Effector memory CD4-positive, alpha-beta T cell (primary cell): ENCODE data around the gene ALG1.

Experiments used
- DNase-seq, 3 donors: peaks; one replicate each; pipeline ENCODE4 v3.0.0-alpha.2; 2020
- H3K27ac ChIP-seq: 2 replicates; pipeline ENCODE4 v1.7.0; 2013; ENCODE audit warnings: mild to moderate bottlenecking, low read length, moderate library complexity; ENCODE audit not compliant: insufficient read depth, poor library complexity, severe bottlenecking
- H3K27me3 ChIP-seq: replicated peaks from 2 replicates; pipeline ENCODE4 v1.7.0; 2013; ENCODE audit warnings: mild to moderate bottlenecking, low read length; ENCODE audit not compliant: insufficient read depth, control insufficient read depth, poor library complexity, severe bottlenecking
- H3K36me3 ChIP-seq: 2 replicates; pipeline ENCODE4 v1.7.0; 2013; ENCODE audit warnings: mild to moderate bottlenecking, low read length, moderate library complexity; ENCODE audit not compliant: control insufficient read depth, insufficient read depth
- H3K4me1 ChIP-seq: 2 replicates; pipeline ENCODE4 v1.7.0; 2013; ENCODE audit warnings: low read length, mild to moderate bottlenecking; ENCODE audit not compliant: control insufficient read depth, insufficient read depth, poor library complexity, severe bottlenecking
- H3K4me3 ChIP-seq: 2 replicates; pipeline ENCODE4 v1.7.0; 2013; ENCODE audit warnings: low read length, low read depth, mild to moderate bottlenecking; ENCODE audit not compliant: insufficient read depth, poor library complexity, severe bottlenecking
- H3K9me3 ChIP-seq: 2 replicates; pipeline ENCODE4 v1.7.0; 2013; ENCODE audit warnings: mild to moderate bottlenecking, low read length, moderate library complexity; ENCODE audit not compliant: control insufficient read depth

The ALG1 gene

DNA sequence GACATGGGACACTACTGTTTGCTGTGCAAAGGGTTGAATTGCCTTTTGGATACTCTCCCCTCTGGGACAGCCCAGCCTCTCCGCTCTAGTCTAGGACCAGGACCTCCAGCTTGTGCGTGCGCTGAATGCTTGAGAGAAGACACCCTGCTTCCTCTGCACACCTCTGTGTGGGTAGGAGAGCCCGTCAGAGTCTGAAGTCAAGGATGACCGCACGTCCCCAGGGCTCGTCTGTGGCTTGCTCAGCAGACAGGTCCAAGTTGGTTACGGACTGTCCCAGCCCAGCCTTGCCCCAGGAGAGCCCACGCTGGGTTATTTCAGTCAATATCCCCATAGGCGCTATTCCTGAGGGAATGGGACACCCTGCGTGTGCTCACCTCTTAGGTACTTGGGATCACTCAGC, 9.6 kb upstream of the ALG1 start:
- DNase-seq: no peak
- H3K4me3 ChIP-seq: no peak overlapping the region
- no peak overlapping the region for H3K27ac ChIP-seq
- H3K9me3 ChIP-seq: no peaks in the 10 kb centered on the region
- no peaks in the 10 kb centered on the region for H3K36me3 ChIP-seq
- H3K4me1 ChIP-seq: no peaks in the 10 kb centered on the region
- H3K27me3 ChIP-seq: no peaks in the 10 kb centered on the region

DNA sequence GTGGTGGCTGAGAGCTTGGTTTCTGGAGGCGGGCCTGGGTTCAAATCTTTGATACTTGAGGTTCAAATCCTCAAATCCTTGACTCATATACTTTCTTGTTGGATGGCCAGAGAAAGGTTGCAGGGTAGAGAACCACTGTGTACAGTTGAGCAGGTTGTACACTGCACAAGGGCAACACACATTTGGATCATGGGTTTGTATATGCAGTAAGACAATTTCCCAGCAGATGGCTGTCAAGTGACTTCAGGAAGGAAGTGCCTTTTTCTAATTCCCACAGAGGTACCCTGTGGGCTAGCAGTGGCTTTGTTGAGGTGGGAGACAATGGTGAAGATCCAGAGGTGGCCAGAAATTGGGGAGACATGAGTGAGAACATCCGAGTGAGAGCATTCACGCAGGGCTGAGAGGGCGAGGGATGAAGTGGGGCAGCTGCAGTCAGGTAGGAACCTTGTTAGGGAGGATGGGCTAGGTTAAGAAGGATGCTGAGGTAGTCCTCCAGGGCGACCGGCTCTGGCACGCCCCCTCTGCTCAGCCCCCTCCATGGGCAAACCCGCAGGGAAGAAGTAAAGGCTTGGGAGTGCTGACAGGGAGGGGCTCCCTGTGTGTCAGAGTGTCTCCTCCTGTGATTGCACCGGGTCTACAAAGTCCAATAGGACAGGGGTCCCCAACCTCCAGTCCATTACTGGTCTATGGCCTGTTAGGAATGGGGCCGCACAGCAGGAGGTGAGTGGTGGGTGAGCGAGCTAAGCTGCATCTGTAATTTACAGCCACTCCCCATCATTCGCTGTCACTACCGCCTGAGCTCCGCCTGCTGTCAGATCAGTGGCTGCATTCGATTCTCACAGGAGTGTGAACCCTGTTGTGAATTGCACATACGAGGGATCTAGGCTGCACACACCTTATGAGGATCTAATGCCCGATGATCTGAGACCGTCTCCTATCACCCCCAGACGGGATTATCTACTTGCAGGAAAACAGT, 8.6 kb upstream of the ALG1 start:
- Histone ChIP-seq H3K27me3 (no peaks in the 10 kb centered on the region), H3K36me3 (no peaks in the 10 kb centered on the region), H3K27ac (no peak overlapping the region), H3K4me1 (no peaks in the 10 kb centered on the region), H3K9me3 (no peaks in the 10 kb centered on the region), H3K4me3 (no peak overlapping the region)
- DNase-seq: no peak

DNA sequence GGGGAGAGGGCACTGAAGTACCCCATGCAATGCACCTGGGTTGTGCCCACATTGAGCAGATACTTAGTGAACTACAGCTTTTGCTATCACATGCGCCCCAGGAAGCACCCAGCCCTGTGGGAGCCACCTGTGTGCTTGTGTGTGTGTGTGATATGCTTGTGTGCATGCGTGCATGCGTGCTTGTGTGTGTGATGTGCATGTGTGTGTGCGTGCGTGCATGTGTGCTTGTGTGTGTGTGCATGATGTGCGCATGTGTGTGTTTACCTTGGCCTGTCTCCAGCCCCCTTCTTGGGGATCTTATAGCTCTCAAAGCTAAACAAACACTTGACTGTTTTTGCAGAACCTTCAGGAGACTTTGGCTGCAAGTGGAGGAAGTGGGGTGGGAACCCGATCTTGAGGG, 6.7 kb upstream of the ALG1 start:
- Histone ChIP-seq H3K4me3 (no peak overlapping the region), H3K36me3 (no peaks in the 10 kb centered on the region), H3K27ac (no peak overlapping the region), H3K27me3 (no peaks in the 10 kb centered on the region), H3K9me3 (no peaks in the 10 kb centered on the region), H3K4me1 (no peaks in the 10 kb centered on the region)
- no peak for DNase-seq

DNA sequence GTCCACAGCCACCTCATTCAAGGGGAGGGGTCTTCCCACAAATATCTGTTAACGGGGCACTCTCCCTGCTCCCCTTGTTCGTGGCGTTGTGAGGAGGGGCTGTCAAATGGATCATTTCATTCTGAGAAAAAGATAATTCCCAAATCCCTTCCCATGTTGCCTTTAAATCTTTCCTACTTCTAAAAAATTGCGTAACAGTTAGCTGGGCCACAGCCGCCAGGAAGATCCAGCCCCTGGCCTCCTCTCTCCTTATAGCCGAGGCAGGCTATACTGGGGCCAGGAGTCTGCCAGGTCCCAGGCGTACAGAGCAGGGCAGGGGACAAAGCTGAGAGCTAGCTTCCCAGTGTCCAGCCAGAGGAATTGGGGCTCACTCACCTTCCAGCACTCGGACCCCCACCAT, 6.3 kb upstream of the ALG1 start:
- Histone ChIP-seq H3K4me3 (no peak overlapping the region), H3K27me3 (no peaks in the 10 kb centered on the region), H3K9me3 (no peaks in the 10 kb centered on the region), H3K27ac (no peak overlapping the region), H3K4me1 (no peaks in the 10 kb centered on the region), H3K36me3 (no peaks in the 10 kb centered on the region)
- no peak for DNase-seq

DNA sequence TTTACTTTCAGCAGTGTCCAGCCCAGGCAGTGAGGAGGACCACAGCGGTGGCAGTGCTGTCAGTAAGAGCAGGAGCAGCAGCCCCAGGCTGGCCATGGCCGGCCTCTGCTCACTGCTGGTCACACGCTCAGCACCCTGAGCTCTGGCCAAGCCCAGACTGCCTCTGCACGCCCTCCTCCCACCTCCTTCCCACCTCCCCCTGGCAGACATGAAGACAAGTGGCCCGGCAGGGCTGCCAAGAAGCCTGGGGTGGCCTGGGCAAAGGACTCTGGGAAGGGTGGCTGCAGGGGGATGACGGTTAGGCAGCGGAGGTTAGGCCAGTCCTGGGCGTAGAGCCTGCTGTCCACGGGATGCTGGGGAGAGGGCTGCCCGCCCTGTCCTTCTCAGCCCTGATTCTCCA, 5.8 kb upstream of the ALG1 start, which contains the start of gene C16orf89:
Gene C16orf89 (minus strand): TSS at position 144 of the 400 bp plus-strand sequence. CDS start 48 bp downstream, at position 96.
- Histone ChIP-seq H3K27me3 (no peaks in the 10 kb centered on the region), H3K4me3 (no peak within 1 kb of the TSS), H3K27ac (no peak within 1 kb of the TSS), H3K9me3 (no peaks in the 10 kb centered on the region), H3K4me1 (no peaks in the 10 kb centered on the region), H3K36me3 (no peaks in the 10 kb centered on the region)
- DNase-seq: no peak

DNA sequence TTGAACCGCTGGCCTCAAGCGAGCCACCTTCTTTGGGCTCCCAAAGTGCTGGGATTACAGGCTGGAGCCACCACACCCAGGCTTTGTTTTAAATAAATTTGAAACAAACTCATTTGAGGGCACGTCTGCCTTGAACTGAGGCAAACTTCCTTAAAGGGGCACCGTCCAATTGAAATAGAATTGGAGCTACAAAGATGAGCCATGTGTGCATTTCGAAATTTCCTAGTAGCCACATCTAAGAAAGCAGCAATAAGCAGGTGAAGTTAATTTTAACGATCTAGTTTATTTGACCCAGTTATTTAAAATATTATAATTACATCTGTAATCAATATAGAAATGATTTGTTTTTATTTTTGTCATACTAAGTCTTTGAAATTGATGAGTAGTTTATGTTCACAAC, 5.1 kb upstream of the ALG1 start:
- Histone ChIP-seq H3K27ac (no peak overlapping the region), H3K4me1 (peaks cover 4% of the 10 kb centered on the region), H3K9me3 (no peaks in the 10 kb centered on the region), H3K4me3 (no peak overlapping the region), H3K36me3 (no peaks in the 10 kb centered on the region), H3K27me3 (no peaks in the 10 kb centered on the region)
- no peak for DNase-seq

DNA sequence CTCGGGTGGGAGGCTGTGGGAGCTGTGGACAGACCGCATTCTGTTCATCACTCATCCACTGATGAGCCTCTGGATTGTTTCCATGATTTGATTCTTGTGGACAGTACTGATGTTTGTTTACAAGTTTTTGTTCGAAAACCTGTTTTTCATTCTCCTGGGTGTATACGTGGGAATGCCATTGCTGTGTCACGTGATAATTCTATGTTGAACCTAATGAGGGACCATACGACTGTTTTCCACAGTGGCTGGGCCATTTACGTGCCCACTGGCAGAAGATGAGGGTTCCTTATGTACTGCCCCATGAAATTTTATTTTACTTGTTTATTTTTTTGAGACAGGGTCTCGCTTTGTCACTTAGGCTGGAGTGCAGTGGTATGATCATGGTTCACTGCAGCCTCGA, 2.6 kb upstream of the ALG1 start:
- Histone ChIP-seq H3K4me1 (peaks cover 11% of the 10 kb centered on the region), H3K27ac (no peak overlapping the region), H3K9me3 (no peaks in the 10 kb centered on the region), H3K36me3 (no peaks in the 10 kb centered on the region), H3K4me3 (no peak overlapping the region), H3K27me3 (no peaks in the 10 kb centered on the region)
- no peak for DNase-seq

DNA sequence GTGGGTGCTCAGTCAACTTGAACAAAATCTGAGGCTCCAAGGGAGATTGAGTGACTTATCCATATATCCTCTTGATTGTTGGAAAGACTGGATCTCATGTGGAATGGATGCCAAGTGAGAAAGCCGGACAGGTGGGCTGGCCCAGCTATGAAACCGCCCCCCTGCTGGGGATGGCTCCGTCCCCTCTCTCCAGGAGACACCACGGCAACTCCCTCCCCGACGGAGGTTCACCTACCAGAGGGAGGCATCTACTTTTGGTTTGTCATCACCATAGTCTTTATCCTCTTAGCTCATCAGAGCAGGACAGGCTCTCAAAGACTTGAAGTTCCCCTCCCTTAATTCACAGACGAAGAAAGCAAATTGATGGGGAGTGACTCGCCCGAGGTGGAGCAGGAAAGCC, 1.8 kb upstream of the ALG1 start:
- H3K4me3 ChIP-seq: no peak overlapping the region
- peaks cover 2% of the 10 kb centered on the region for H3K36me3 ChIP-seq
- no peak overlapping the region for H3K27ac ChIP-seq
- no peaks in the 10 kb centered on the region for H3K27me3 ChIP-seq
- H3K4me1 ChIP-seq: peaks cover 11% of the 10 kb centered on the region
- DNase-seq: no peak
- H3K9me3 ChIP-seq: no peaks in the 10 kb centered on the region

DNA sequence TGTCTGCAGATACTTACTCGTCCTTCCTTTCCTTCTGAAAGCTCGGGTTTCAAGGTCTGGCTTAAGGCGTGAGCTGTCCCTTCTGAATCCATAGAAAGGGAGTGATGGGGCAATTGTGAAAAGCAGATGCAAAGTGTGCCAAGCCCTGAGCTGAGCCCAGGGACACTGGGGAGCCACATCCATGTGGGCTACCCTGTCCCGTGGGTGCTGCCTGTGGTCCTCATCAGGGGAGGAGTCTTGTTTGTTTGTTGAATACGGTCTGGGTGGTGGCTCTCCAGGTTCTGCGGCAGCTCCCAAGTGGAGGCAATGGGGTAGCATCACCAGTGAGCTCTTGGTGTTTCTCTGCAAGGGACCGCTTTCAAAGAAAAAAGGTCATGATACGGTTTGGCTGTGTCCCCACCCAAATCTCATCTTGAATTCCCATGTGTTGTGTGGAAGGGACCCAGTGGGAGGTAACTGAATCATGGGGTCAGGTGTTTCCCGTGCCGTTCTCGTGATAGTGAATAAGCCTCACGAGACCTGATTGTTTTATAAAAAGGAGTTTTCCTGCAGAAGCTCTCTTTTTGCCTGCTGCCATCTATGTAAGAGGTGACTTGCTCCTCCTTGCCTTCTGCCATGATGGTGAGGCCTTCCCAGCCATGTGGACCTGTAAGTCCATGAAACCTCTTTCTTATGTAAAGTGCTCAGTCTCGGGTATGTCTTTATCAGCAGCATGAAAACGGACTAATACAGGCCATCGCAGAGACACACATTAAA, 1.0 kb upstream of the ALG1 start:
- Histone ChIP-seq H3K27ac (no peak overlapping the region), H3K4me1 (peaks cover 11% of the 10 kb centered on the region), H3K36me3 (peaks cover 9% of the 10 kb centered on the region), H3K27me3 (no peaks in the 10 kb centered on the region), H3K4me3 (no peak overlapping the region), H3K9me3 (no peaks in the 10 kb centered on the region)
- DNase-seq: no peak

DNA sequence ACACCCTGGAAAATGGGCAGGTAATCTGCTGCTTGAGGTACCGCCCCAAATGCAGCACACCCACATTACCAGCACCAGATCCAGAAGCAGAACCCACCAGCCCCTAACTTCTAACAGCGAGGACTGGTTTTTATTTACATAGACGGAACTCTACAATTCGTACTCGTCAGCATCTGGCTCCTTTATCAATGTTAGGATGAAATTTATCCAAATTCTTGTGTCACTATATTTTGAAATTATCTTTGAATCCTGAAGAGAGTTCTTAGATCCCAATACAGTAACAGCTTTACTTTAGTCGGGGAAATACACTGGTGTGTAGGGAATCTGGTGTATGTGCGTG, 332 bp upstream of the ALG1 start:
- Histone ChIP-seq H3K4me3 (peak overlapping the region; percentile 76), H3K27ac (peak overlapping the region; percentile 80), H3K27me3 (no peaks in the 10 kb centered on the region), H3K9me3 (no peaks in the 10 kb centered on the region), H3K4me1 (peaks cover 11% of the 10 kb centered on the region), H3K36me3 (peaks cover 15% of the 10 kb centered on the region)
- no peak for DNase-seq
